Activated naive CD4-positive, alpha-beta T cell treated with anti-CD3 and anti-CD28 coated beads, Interleukin-2, amount 50 U/mL, for 72 hours (primary cell): ENCODE results near the gene TMEM131L. TPM values are rescaled to one million over a fixed set of nuclear protein-coding genes. Genes with fewer than 3 reads are reported as not detected.
"Not testable (repeated sequence)": the region's sequence is repeated elsewhere in the genome, so short reads cannot be mapped to it uniquely, and the experiment has no call there.

Experiments
- ATAC-seq, 2 donors: fragments of 150-1000 bp; cut with Tn5 transposase; 2 replicates each; pipeline ENCODE4 v1.10.0; 2021; ENCODE audit warnings: mild to moderate bottlenecking in 2 of 2, moderate library complexity in 2 of 2
- DNase-seq, 2 donors: peaks; one replicate each; pipeline ENCODE4 v3.0.0; 2021 to 2022; ENCODE audit warnings: low spot score in 2 of 2
- H3K27ac Mint-ChIP-seq, 2 donors: one replicate each; pipeline ENCODE4 v1.8.0; 2022; ENCODE audit warnings: mild to moderate bottlenecking in 2 of 2, mixed read lengths in 2 of 2
- H3K36me3 Mint-ChIP-seq, 2 donors: one replicate each; pipeline ENCODE4 v1.8.0; 2022; ENCODE audit warnings: mixed read lengths in 2 of 2
- H3K9me3 Mint-ChIP-seq, 2 donors: one replicate each; pipeline ENCODE4 v1.8.0; 2022; ENCODE audit warnings: mixed read lengths in 2 of 2
- total RNA-seq, 2 donors: library from RNA; stranded (reverse); gene quantifications; one replicate each; pipeline ENCODE4 v1.2.3, GENCODE V29; 2022

The TMEM131L gene, protein sequence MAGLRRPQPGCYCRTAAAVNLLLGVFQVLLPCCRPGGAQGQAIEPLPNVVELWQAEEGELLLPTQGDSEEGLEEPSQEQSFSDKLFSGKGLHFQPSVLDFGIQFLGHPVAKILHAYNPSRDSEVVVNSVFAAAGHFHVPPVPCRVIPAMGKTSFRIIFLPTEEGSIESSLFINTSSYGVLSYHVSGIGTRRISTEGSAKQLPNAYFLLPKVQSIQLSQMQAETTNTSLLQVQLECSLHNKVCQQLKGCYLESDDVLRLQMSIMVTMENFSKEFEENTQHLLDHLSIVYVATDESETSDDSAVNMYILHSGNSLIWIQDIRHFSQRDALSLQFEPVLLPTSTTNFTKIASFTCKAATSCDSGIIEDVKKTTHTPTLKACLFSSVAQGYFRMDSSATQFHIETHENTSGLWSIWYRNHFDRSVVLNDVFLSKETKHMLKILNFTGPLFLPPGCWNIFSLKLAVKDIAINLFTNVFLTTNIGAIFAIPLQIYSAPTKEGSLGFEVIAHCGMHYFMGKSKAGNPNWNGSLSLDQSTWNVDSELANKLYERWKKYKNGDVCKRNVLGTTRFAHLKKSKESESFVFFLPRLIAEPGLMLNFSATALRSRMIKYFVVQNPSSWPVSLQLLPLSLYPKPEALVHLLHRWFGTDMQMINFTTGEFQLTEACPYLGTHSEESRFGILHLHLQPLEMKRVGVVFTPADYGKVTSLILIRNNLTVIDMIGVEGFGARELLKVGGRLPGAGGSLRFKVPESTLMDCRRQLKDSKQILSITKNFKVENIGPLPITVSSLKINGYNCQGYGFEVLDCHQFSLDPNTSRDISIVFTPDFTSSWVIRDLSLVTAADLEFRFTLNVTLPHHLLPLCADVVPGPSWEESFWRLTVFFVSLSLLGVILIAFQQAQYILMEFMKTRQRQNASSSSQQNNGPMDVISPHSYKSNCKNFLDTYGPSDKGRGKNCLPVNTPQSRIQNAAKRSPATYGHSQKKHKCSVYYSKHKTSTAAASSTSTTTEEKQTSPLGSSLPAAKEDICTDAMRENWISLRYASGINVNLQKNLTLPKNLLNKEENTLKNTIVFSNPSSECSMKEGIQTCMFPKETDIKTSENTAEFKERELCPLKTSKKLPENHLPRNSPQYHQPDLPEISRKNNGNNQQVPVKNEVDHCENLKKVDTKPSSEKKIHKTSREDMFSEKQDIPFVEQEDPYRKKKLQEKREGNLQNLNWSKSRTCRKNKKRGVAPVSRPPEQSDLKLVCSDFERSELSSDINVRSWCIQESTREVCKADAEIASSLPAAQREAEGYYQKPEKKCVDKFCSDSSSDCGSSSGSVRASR (N-terminal part only)
- 10 to 100 TPM; 44.8 to 47.7 TPM for total RNA-seq

DNA sequence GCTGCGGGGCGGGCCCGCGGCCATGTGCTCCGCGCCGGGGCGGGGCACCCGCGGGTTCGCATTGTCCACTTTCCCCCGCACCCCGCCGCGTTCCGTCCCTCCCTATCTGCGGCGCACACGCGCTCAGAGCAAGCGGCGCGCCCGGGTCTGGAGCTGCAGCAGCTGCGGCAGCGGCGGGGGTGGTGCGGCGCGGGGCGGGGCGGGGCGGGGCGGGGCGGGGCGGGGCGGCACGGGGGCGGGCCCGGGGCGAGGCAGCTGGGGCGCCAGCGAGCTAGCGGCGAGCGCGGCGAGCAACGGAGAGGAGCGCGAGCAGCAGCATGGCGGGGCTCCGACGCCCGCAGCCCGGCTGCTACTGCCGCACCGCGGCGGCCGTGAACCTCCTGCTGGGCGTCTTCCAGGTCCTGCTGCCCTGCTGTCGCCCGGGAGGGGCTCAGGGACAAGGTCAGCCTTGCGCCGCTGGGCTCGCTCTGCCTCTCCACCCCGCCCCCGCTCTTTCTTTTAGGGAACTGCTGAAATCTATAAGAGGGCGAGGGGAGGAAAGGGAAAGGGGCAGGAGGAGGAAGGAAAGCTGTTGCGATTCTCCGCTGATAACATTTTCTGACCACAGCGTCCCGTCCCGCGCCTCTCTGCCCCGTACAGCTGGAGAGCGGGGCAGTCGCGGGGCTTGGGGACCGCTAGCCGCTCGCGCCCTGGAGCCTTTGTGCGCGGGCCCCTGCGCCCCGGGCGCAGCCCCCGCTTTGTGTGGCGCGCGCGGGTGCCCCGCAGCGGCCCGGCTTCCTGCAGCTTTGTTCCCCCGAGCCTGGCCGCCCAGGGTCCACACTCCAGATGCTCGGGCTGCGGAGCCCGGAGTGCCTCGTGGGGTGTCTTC is at the start of gene TMEM131L:
TMEM131L (plus strand) TSS at position 280 of the 868 bp plus-strand sequence; CDS start at position 318, 38 bp downstream.
- peaks cover 22 to 28% of the 10 kb centered on the region in 2 donors for H3K36me3 Mint-ChIP-seq
- no peaks in the 10 kb centered on the region for H3K9me3 Mint-ChIP-seq
- ATAC-seq, result peak; percentile 73 to 84
- DNase-seq, result peak; percentile 60 to 80
- H3K27ac Mint-ChIP-seq, result peak within 1 kb of the TSS; percentile 61 to 83

DNA sequence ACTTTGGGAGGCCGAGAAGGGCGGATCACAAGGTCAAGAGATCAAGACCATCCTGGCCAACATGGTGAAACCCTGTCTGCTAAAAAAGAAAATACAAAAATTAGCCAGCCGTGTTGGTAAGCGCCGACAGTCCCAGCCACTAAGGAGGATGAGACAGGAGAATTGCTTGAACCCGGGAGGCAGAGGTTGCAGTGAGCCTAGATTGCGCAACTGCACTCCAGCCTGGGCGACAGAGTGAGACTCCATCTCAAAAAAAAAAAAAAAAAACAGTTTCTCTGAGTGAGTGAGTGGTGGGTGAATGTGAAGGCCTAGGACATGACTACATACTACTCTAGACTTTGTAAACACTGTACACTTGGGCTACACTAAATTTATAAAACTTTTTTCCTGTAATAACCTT is 49.7 kb upstream of the TMEM131L start:
- not testable (repeated sequence) for DNase-seq, ATAC-seq, H3K36me3 Mint-ChIP-seq, H3K27ac Mint-ChIP-seq, H3K9me3 Mint-ChIP-seq

DNA sequence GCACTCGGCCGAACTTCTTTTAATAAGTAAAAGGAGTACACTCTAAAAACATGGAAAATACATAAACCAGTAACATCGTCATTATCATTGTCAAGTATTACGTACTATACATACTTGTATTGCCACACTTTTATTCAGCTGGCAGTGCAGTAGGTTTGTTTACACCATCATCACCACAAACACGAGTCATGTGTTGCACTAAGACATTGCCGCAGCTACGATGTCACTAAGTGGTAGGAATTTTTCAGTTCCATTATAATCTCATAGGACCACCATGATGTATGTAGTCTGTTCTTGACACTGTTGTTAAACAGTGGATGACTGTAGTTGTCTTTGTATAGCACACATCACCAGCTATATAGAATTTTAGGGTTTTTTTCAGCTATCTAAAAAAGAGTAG is 48.0 kb upstream of the TMEM131L start:
- Mint-ChIP-seq H3K36me3 (peaks cover 0 to 4% of the 10 kb centered on the region in 2 donors), H3K27ac (no peak overlapping the region), H3K9me3 (no peaks in the 10 kb centered on the region)
- no peak for DNase-seq
- ATAC-seq, result peak in 1 of 2 donors; percentile 46

DNA sequence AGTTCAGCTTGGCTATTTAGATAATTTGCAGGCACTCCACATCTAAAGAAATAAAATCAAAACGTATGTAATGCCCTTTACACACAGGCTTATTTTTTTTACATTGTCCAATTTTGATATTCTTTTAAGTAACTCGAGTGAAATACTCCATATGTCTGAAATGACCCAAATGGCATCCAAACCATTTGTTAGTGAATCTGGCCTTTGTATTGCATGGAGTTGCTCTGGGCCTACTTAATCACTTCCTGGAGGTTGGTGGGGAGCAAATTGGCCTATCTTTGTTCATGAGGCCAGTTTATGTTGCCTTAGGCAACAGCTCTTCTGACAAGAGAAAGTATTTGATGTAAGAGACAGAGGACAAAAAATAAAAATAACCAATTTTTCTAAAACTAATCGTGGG is 47.6 kb upstream of the TMEM131L start:
- no peaks in the 10 kb centered on the region for H3K9me3 Mint-ChIP-seq
- no peak for ATAC-seq
- H3K36me3 Mint-ChIP-seq, result peaks cover 0 to 4% of the 10 kb centered on the region in 2 donors
- DNase-seq, result no peak
- no peak overlapping the region for H3K27ac Mint-ChIP-seq

DNA sequence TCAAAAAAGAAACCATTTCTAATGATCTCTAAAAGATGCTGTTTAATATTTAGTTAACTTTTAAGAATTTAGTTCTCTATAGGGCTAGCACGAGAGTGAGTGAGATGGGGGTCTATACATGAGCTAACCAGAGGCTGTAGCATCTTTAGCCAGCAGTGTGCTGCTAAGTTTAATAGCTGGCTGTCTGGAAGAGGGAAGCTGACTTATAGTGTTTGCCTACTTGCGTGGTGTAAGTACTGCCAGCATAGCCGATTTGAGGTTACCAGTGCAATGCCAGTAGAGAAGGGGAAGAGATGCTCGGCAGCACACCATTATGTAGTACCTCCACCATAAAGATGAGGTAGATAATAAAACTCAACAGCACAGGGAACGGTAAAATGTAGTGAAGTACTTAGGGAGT is 47.1 kb upstream of the TMEM131L start:
- no peak for DNase-seq
- no peak overlapping the region for H3K27ac Mint-ChIP-seq
- ATAC-seq, result no peak
- no peaks in the 10 kb centered on the region for H3K9me3 Mint-ChIP-seq
- no peaks in the 10 kb centered on the region for H3K36me3 Mint-ChIP-seq

DNA sequence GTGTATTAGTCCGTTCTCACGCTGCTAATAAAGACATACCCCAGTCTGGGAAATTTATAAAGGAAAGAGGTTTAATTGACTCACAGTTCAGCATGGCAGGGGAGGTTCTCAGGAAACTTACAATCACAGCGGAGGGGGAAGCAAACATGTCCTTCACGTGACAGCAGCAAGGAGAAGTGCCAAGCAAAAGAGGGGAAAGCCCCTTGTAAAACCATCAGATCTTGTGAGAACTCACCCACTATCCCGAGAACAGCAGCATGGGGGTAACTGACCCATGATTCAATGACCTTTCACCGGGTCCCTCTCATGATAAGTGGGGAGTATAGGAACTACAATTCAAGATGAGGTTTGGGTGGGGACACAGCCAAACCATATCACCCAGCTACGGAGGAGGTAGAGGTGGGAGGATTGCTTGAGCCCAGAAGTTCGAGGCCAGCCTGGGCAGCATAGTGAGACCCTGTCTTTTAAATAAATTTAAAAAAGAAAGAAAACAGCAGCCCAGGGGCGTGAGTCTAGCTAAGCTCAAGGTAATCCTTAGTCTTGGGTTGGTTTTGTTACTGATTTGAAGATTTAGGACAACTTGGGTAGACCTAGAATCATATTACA is 46.4 kb upstream of the TMEM131L start:
- Mint-ChIP-seq H3K36me3 (no peaks in the 10 kb centered on the region), H3K27ac (no peak overlapping the region), H3K9me3 (no peaks in the 10 kb centered on the region)
- DNase-seq (no peak), ATAC-seq (no peak)

DNA sequence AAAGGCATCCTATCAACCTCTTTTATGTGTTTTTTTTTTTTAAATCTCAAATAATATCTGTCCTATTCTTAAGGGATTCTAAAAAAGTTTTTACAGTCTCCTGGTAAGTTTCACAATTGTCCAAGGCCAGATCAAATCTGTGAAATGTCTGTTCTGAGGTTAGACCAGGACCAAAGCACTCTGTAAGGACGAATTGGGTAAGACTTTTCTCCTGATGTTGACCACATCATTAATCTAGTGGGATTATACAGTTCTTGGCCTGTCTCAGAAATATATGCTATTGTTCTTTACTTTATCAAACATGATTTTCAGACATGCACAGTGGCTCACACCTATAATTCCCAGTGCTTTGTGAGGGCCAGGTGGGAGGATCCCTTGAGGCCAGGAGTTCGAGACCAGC is 45.8 kb upstream of the TMEM131L start:
- no peak for ATAC-seq

DNA sequence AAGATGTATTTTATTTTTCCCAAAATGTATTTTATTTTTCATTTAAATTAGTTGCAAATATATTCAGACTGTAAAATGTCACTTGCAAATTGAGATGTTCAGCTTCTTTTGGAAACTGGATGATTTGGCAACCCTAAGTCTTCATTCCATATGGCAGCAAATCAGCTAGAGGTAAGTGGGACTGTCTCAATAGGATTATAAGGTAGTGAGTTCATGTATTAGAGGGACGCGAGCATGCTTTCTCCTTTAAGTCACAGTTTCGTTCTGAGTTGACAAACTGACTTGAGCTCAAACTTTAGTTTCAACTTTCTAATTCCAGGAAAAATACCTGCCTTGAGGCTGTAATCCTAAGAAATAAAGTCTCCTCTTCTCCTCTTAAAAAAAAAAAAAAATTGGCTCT is 44.2 kb upstream of the TMEM131L start:
- no peaks in the 10 kb centered on the region for H3K36me3 Mint-ChIP-seq
- DNase-seq (no peak), ATAC-seq (peak; percentile 74 to 75)
- H3K27ac Mint-ChIP-seq, result no peak overlapping the region
- H3K9me3 Mint-ChIP-seq, result no peaks in the 10 kb centered on the region

More for the DNA sequence above, 45.8 kb upstream of the TMEM131L start:
- no peak for DNase-seq
- Mint-ChIP-seq H3K36me3 (no peaks in the 10 kb centered on the region), H3K27ac (no peak overlapping the region), H3K9me3 (no peaks in the 10 kb centered on the region)

DNA sequence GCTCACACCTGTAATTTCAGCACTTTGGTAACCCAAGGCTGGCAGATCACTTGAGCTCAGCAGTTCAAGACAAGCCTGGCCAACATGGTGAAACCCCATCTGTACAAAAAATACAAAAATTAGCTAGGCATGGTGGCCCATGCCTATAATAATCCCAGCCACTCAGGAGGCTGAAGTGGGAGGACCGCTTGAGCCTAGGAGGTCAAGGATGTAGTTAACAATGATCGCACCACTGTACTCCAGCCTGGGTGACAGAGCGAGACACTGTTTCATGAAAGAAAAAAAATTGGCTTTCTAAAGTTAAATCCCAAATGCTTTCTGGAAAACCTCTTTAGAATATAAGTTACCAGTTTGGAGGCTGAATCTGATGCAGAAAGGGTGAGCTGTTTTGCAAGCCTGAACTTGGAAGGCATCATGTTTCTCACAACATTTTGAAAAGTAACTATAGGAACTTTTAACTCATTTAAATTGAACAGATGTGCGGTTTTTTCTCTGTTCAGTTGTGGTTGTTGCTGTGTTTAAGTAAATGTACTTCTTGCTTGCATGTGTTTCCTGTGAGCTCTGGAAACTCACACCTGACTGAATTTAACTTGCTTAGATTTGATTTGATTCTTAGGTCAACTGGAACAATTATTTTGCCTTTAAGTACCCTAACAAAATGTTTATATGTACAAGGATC is 39.8 kb upstream of the TMEM131L start:
- ATAC-seq (peak; percentile 61 to 75), DNase-seq (no peak)
- Mint-ChIP-seq H3K27ac (no peak overlapping the region), H3K9me3 (no peaks in the 10 kb centered on the region), H3K36me3 (peaks cover 4 to 12% of the 10 kb centered on the region in 2 donors)

DNA sequence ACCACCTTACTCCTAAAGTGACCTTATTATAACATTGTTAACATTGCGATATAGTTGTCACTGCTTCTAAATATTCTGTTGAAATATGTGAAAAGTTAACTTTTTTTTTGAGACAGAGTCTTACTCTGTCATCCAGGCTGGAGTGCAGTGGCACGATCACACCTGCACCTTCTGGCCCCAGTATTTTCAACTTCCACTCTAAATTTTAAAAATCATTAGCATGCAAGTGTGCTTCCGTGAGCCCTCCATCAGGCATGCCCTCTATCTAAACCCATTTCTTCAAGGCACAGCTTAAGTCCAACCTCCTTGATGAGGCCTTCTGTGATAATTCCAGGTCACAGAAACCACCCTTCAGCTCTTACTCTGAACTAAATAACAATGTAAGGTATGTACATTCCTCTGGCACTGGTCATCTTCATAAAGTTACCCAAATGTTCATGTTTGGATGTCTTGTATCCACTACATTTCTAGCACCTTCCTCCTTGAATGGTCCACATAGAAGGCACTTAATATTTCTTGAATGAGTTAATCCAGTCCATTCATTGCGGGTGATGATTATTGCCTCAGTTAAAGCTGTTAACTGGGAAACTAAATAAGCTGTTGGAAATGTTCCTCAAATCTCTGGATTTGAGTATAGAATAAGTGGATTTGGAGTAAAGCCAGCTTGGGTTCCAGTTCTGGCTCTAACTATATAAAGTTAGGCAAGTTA is 38.6 kb upstream of the TMEM131L start:
- no peaks in the 10 kb centered on the region for H3K9me3 Mint-ChIP-seq
- no peak for ATAC-seq
- H3K36me3 Mint-ChIP-seq, result peaks cover 4 to 12% of the 10 kb centered on the region in 2 donors
- H3K27ac Mint-ChIP-seq, result peak overlapping the region in 1 of 2 donors; percentile 38
- DNase-seq, result no peak

DNA sequence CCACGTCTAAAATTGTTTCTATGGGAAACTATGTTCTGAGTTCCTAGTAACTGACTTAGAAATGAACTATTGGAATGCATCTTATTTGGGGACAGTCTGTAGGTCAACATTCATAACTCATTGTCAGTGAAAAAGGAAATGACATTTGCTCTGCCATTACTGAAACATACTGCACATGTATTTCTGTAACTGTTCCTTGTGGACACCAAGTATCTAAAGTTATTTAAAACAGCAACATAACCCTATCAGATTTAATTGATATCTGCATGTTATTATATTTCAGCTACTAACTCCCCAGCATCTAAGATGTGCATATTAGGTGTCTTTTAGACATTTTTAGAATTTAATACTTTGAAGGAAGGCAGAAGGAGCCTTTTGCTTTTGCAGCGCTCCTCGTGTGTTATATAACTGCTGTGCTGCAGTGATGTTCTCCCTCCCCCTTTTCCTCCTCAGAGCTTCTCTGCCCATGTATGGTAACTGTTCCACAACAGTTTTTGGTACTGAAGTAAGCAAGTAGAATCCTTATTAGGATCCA is 37.2 kb upstream of the TMEM131L start:
- Mint-ChIP-seq H3K27ac (peak overlapping the region in 1 of 2 donors; percentile 38), H3K36me3 (peaks cover 4 to 12% of the 10 kb centered on the region in 2 donors), H3K9me3 (no peaks in the 10 kb centered on the region)
- no peak for ATAC-seq
- no peak for DNase-seq

DNA sequence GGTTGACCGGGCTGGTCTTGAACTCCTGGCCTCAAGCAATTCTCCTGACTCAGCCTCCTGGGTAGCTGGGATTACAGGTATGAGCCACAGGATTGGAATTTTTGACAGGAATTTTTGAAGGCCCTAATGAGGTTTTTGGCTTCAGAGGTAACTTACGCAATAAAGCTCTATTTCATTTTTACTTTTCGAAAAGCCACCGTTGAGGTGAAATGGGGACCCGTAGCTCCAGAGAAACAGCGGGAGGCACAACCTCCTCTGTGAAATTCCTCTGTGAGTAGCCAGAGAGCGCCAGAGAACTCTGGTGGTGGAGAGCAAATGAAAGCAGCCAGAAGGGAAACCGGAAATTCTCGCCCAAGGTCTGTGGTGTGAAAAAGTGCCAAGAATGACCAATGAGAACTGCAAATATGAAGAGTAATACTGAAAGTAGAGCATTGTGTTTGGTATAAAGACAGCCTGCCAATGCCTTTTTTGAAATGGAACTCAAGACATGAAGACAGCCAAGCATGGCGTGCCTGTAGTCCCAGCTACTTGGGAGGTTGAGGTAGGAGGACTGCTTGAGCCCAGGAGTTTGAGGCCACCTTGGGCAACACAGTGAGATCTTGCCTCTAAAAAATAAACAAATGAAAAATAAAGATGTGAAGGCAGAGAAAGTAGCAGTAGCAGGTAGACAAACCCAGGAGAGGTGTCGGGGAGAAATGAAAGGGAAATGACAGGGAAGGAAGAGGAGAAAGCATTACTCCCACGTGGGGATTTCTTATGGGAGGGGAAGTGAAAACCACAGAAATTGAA is 33.0 kb upstream of the TMEM131L start:
- peak overlapping the region; percentile 86 to 94 for H3K27ac Mint-ChIP-seq
- DNase-seq, result peak; percentile 69 to 83
- H3K9me3 Mint-ChIP-seq, result no peaks in the 10 kb centered on the region
- peak; percentile 80 to 87 for ATAC-seq
- peaks cover 4 to 6% of the 10 kb centered on the region in 2 donors for H3K36me3 Mint-ChIP-seq

DNA sequence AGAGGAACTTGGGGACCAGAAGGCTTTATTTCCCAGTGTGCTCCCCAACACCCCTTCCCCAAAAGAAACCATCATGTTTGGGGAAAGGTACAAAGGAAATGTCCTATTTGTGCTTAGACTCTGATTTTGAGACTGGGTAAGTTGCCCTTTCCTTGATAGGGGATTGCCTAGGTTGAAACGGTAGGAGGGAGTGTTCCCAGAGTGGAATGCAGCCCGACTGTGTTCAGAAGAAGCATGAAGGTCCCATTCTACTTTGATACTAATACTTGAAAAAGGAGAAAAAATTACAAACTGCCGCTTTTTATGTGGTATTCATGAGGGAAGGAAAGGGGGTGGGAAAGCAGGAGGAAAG is 32.4 kb upstream of the TMEM131L start:
- ATAC-seq (peak in 1 of 2 donors; percentile 10), DNase-seq (no peak)
- peaks cover 4 to 6% of the 10 kb centered on the region in 2 donors for H3K36me3 Mint-ChIP-seq
- no peaks in the 10 kb centered on the region for H3K9me3 Mint-ChIP-seq
- peak overlapping the region; percentile 40 to 86 for H3K27ac Mint-ChIP-seq
